ENCODE measurements around the gene RNF123.

DNA sequence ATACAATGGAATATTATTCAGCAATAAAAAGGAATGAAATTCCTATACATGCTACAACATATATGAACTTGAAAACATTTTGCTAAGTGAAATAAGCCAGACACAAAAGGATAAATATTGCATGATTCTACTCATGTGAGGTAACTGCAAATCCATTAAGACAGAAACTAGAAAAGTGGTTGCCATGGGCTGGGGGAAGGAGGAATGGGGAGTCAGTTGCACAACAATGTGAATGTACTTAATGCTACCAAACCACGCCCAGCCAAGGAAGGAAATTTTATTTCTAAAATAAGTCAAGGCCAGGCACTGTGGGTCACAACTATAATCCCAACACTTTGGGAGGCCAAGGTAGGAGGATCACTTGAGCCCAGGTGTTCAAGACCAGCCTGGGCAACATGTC lies 44.2 kb downstream of the RNF123 start:
- TF ChIP-seq CTCF (IDR thresholded peaks at IDR 0.05; ENCODE audit: low read length): no peak
- no peak for TF ChIP-seq EZH2 (IDR thresholded peaks at IDR 0.05; ENCODE audit: borderline replicate concordance, low read length)

Data from OCI-LY1 (cell line).